WERI-Rb-1 (cell line): Measurements from ENCODE around the gene ELMO3.
A peak's percentile ranks its signal among the peaks of the same experiment; 100 is the strongest.

Experiments used
- DNase-seq: peaks from one replicate; pipeline ENCODE4 v3.0.0-alpha.2; 2020
- H3K27ac ChIP-seq: fragments of 250-450 bp; sonication (Bioruptor Pico); 2 replicates; pipeline ENCODE4 v1.5.1; 2020; ENCODE audit warnings: mild to moderate bottlenecking, moderate library complexity
- H3K27me3 ChIP-seq: fragments of 250-450 bp; sonication (Bioruptor Pico); 2 replicates; pipeline ENCODE4 v1.5.1; 2021; ENCODE audit warnings: mild to moderate bottlenecking, low read depth, moderate library complexity; ENCODE audit not compliant: insufficient read depth, severe bottlenecking
- H3K36me3 ChIP-seq: fragments of 250-450 bp; sonication (Bioruptor Pico); 2 replicates; pipeline ENCODE4 v1.5.1; 2020; ENCODE audit warnings: mild to moderate bottlenecking, moderate library complexity
- H3K4me3 ChIP-seq: 2 replicates; pipeline ENCODE4 v1.5.1; 2011; ENCODE audit warnings: low read depth, mild to moderate bottlenecking, control low read depth, low read length
- H3K9me3 ChIP-seq: fragments of 250-450 bp; sonication (Bioruptor Pico); 2 replicates; pipeline ENCODE4 v1.5.1; 2021; ENCODE audit warnings: mild to moderate bottlenecking, moderate library complexity; ENCODE audit not compliant: severe bottlenecking
- TF ChIP-seq, protein P1 (sequence below): IDR thresholded peaks from 2 replicates; pipeline ENCODE4 v1.5.1; 2011; ENCODE audit warnings: low read depth, mild to moderate bottlenecking, control low read depth, inconsistent platforms, low read length

ELMO3 gene

GRCh38 chr16:67164599-67165061 lies 34.3 kb upstream of the ELMO3 start, which contains the start of gene HSF4:
Gene HSF4 (plus strand): TSS chr16:67164745. CDS start chr16:67164812, 67 bp downstream.
- Histone ChIP-seq H3K9me3 (no peaks in the 10 kb centered on the region), H3K27ac (peak within 1 kb of the TSS; percentile 92), H3K36me3 (no peaks in the 10 kb centered on the region), H3K4me3 (peak within 1 kb of the TSS; percentile 59), H3K27me3 (no peaks in the 10 kb centered on the region)
- TF ChIP-seq, protein P1, sequence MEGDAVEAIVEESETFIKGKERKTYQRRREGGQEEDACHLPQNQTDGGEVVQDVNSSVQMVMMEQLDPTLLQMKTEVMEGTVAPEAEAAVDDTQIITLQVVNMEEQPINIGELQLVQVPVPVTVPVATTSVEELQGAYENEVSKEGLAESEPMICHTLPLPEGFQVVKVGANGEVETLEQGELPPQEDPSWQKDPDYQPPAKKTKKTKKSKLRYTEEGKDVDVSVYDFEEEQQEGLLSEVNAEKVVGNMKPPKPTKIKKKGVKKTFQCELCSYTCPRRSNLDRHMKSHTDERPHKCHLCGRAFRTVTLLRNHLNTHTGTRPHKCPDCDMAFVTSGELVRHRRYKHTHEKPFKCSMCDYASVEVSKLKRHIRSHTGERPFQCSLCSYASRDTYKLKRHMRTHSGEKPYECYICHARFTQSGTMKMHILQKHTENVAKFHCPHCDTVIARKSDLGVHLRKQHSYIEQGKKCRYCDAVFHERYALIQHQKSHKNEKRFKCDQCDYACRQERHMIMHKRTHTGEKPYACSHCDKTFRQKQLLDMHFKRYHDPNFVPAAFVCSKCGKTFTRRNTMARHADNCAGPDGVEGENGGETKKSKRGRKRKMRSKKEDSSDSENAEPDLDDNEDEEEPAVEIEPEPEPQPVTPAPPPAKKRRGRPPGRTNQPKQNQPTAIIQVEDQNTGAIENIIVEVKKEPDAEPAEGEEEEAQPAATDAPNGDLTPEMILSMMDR = no peak
- no peak for DNase-seq

- Histone ChIP-seq H3K36me3 (no peaks in the 10 kb centered on the region), H3K27me3 (no peaks in the 10 kb centered on the region), H3K4me3 (no peak overlapping the region), H3K27ac (no peak overlapping the region), H3K9me3 (no peaks in the 10 kb centered on the region)
- TF ChIP-seq, protein P1 = no peak
- no peak for DNase-seq
These were observed 33.5 kb upstream of the ELMO3 start for GRCh38 chr16:67165121-67166078.

GRCh38 chr16:67166110-67166547 lies 32.8 kb upstream of the ELMO3 start:
- Histone ChIP-seq H3K36me3 (no peaks in the 10 kb centered on the region), H3K27ac (no peak overlapping the region), H3K9me3 (no peaks in the 10 kb centered on the region), H3K27me3 (no peaks in the 10 kb centered on the region), H3K4me3 (no peak overlapping the region)
- TF ChIP-seq, protein P1 = no peak
- DNase-seq = no peak

GRCh38 chr16:67166598-67167168 lies 32.2 kb upstream of the ELMO3 start:
- DNase-seq = no peak
- TF ChIP-seq, protein P1 = no peak
- Histone ChIP-seq H3K4me3 (no peak overlapping the region), H3K36me3 (no peaks in the 10 kb centered on the region), H3K27ac (no peak overlapping the region), H3K9me3 (no peaks in the 10 kb centered on the region), H3K27me3 (no peaks in the 10 kb centered on the region)

DNA sequence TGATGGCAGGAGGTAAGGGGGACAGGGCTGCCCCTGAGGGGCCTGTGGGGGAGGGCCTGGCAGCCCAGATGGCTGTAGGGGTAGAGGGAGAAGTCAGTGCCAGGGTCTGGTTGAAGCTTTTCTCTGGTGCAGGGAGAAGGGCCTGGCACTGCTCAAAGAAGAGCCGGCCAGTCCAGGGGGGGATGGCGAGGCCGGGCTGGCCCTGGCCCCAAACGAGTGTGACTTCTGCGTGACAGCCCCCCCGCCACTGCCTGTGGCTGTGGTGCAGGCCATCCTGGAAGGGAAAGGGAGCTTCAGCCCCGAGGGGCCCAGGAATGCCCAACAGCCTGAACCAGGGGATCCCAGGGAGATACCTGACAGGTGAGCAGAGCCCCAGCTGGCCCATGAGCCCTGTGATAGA lies 31.3 kb upstream of the ELMO3 start:
- Histone ChIP-seq H3K27me3 (no peaks in the 10 kb centered on the region), H3K36me3 (no peaks in the 10 kb centered on the region), H3K27ac (peak overlapping the region; percentile 43), H3K4me3 (no peak overlapping the region), H3K9me3 (no peaks in the 10 kb centered on the region)
- TF ChIP-seq, protein P1 = no peak
- DNase-seq = no peak
